ENCODE data around the gene XRCC1.
"Not testable (repeated sequence)": the region's sequence is repeated elsewhere in the genome, so short reads cannot be mapped to it uniquely, and the experiment has no call there.

The XRCC1 gene

DNA sequence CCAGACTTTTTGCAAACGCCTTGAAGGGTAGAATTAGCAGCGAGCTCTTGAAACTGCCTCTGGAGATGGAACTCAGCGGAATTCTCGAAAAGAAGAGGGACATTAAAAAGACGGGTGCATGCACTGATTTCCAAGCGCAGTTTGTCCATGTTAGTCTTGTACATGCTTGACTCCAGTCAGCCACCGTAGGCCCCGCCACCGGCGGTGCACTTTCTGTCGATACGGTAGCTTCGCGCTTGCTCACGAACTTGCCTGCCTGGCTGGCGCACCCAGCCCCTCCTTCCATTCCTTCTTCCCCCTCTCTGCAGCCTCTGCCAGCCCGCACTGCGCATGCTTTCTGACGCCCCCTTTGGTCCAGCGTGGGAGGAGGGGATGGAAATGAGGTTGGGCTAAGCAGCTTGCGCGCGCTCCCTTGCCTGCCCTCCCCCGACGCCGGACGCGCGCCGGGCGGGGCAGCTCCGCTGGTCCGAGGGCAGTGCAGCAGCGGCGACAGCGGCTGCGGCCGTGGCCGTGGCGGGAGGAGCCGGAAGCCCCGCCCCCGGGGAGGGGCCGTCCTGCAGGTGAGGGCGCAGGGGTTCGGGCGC, 42.3 kb downstream of the XRCC1 start, which contains the start of gene ZNF575:
Gene ZNF575, plus strand, starts transcription at position 227 of the 584 bp plus-strand sequence. CDS start 1,235 bp downstream, outside the sequence.
- intact Hi-C loops (cut with DNase I), result loop anchor here (10.0 kb wide), 1 partner anchor 62 kb away; the partner anchor contains the start of genes IRGQ and ZNF576

DNA sequence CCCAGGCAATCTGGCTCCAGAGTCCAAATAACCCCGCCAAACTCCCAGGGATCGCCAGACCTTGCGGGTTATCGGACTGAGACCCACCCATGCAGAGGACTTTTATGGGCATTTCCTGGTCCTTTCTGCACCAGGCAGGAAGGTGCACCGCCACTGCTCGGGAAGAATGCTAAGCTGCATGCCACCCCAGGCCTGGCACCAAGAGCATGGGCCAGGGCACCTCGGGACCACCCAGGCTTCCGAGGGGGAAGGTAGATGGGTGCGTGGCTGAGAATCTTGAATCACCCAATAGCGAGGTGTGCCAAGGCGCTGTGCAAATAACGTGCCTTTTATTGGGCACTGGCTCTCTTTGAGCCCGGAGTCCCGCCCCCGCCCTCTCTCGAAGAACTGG, 42.8 kb downstream of the XRCC1 start:
- intact Hi-C loops (cut with DNase I), result loop anchor here (10.0 kb wide), 1 partner anchor 62 kb away; the partner anchor contains the start of genes IRGQ and ZNF576
- DNase-seq, result peak in 26 of 42 donors; percentile 26 to 79 (median 56)

More for the DNA sequence above, 42.3 kb downstream of the XRCC1 start, which contains the start of gene ZNF575:
- DNase-seq, result peak; percentile 86 to 97 (median 94)

- peak in 20 of 42 donors; percentile 14 to 60 (median 29) for DNase-seq
- intact Hi-C loops (cut with DNase I), result no loop called here
Measured at GRCh38 chr19:43527860-43528622, 47.3 kb downstream of the XRCC1 start.

- intact Hi-C loops (cut with DNase I), result no loop called here
- peak; percentile 53 to 93 (median 87) for DNase-seq
Measured at GRCh38 chr19:43526884-43527859, 48.2 kb downstream of the XRCC1 start, which contains the start of gene ETHE1. ETHE1 (minus strand) TSS chr19:43527201; CDS start chr19:43527177, 24 bp downstream.

- DNase-seq, result peak in 21 of 42 donors; percentile 14 to 54 (median 38)
- intact Hi-C loops (cut with DNase I), result no loop called here
Measured at GRCh38 chr19:43525836-43526771, 49.2 kb downstream of the XRCC1 start.

DNA sequence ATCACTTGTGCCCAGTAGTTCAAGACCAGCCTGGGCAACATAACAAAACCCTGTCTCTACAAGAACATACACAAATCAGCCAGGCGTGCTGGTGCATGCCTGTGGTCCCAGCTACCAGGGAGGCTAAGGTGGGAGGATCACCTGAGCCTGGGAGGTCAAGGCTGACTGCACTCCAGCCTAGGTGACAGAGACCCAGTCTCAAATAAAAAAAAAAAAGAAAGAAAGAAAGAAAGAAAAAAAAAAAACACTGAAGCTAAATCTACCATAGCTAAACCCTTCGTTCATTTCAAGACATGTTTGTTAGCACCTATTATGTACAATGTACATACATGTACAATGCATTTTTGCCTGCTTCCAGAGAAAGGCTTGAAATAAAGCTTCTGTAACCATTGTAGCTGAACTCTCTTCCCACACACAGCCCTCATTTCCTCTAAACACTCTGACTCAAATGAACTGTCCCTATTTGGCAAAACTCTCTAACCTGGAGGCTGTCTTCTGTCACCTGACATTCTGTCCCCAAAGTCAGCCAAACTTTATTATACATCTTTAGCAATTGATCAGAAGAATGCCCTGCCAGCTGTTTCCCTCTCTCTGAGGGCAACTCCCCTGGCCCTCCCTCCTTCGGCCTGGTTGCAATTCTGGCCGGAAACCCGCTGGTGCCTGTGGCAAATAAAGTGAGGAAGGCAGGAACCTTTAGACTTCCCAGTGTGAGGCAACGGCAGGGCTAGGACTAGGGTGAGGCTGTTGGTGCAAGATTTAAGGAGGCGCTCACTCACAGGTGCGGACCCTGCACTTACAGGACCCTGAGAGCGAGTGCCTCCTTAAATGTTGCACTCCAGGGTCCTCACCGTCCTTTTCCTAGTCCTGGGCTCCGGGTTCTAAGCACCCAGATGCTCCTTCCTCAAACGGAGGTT, 50.1 kb downstream of the XRCC1 start:
- peak in 36 of 42 donors; percentile 14 to 81 (median 45) for DNase-seq
- intact Hi-C loops (cut with DNase I), result no loop called here

GRCh38 chr19:43523696-43524095, 51.6 kb downstream of the XRCC1 start:
- DNase-seq; intact Hi-C loops (cut with DNase I): not testable (repeated sequence)

GRCh38 chr19:43522929-43523328, 52.4 kb downstream of the XRCC1 start:
- intact Hi-C loops (cut with DNase I), result no loop called here
- no peak for DNase-seq

DNA sequence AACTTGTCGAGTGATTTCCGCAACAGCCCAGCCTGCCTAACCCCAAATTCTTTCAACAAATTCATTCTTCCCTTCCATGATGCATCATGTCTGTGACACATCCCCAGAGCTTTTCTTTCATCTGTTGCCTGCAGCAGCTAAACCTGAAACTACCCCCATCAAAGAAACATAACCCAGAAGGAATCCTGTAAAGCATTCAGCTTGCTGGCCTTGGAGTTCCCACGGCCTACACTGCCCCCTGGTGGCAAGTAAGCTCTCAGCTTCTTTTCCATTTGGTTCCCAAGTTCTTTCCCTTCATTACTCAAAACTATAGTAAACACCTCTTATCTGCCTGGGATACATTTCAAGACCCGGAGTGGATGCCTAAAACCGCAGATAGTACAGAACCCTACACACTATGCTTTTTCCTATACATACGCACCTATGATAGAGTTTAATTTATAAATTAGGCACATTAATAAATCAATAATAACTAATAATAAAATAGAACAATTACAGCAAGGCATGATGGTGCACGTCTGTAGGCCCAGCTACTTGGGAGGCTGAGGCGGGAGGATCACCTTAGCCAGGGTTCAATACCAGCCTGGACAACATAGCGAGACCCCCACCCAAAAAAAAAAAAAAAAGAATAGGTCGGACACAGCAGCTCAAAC, 55.8 kb downstream of the XRCC1 start:
- DNase-seq, result peak; percentile 48 to 94 (median 87)
- intact Hi-C loops (cut with DNase I), result loop anchor here (2.0 kb wide), 1 partner anchor 73 kb away; no protein-coding TSS in a partner anchor

DNA sequence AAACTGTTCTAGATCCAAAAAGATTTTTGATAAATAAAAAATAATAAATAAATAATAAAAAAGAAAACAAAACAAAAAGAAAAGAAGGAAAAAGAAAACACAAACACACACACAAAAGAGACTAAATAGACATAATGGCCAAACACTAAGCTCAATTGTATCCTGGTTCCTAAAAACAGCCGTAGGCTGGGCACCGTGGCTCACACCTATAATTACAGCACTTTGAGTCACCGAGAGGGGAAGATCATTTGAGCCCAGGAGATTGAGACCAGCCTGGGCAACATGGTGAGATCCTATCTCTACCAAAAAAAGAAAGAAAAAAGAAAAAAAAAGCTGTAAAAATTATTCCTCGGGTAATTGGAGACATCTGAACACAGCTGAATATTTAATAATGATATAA, 57.3 kb downstream of the XRCC1 start:
- intact Hi-C loops (cut with DNase I), result loop anchor here (2.0 kb wide), 1 partner anchor 71 kb away; no protein-coding TSS in a partner anchor
- no peak for DNase-seq

DNA sequence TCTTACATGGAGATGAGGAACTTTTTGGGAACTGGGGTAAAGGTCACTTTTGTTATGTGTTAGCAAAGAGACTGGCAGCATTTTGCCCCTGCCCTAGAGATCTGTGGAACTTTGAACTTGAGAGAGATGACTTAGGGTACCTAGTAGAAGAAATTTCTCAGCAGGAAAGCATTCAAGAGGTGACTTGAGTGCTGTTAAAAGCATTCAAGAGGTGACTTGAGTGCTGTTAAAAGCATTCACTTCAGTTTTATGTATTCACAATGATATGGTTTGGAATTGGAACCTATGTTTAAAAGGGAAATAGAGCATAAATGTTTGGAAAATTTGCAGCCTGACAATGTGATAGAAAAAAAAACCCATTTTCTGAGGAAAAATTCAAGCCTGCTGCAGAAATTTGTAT, 62.9 kb downstream of the XRCC1 start:
- DNase-seq; intact Hi-C loops (cut with DNase I): not testable (repeated sequence)

- no peak for DNase-seq
- intact Hi-C loops (cut with DNase I), result no loop called here
Measured at GRCh38 chr19:43511324-43511723, 64.0 kb downstream of the XRCC1 start.

DNA sequence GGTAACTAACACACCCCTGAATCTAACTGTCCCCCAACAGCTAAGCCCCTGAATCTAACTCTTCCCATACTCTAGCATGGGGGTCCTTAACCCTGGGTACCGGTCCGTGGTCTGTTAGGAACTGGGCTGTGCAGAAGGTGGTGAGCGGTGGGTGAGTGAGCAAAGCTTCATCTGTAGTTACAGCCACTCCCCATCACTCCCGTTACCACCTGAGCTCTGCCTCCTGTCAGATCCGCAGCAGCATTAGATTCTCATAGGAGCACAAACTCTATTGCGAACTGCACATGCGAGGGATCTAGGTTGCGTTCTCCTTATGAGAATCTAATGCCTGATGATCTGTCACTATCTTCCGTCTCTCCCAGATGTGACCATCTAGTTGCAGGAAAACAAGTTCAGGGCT, 64.6 kb downstream of the XRCC1 start:
- intact Hi-C loops (cut with DNase I), result no loop called here
- DNase-seq, result no peak

- intact Hi-C loops (cut with DNase I), result no loop called here
- DNase-seq, result no peak
Measured at GRCh38 chr19:43507880-43508279, 67.4 kb downstream of the XRCC1 start.

DNA sequence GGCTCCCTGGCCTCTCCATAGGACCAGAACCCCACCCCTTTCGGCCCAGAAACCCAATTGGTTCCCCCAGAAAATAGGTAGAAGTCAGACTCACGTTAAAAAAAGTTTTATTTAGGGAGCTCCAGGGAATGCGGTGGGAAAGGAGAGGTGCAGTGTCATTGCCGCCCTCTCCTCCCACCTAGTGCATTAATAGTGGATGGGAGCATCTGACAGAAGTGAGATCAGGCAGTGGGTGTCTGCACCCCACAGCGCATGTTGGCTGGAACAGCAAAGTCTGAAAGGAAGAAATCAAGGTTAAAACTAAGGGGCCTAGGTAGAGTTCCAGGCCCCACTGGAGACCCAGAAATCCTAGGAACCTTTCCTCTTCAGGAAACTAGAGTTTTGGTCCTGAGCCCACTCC, 68.7 kb downstream of the XRCC1 start:
- DNase-seq, result peak in 41 of 42 donors; percentile 33 to 92 (median 68)
- intact Hi-C loops (cut with DNase I), result no loop called here

DNA sequence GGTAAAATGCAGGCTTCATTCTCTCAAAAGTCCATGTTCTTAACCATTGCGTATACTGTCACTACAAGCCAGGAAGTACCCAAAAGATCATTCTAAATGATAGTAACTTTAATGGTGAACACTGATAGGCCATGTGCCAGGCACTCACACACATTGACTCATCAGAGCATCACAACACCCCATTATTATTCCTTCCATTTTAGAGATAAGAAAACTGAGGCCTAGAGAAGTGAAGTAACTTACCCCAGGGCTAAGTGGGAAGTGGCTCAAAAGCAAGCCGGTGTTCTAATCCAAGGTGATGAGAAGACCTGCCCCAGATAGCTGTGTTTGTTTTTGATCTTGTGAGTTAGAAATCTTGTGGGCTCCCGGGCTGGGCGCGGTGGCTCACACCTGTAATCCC, 69.4 kb downstream of the XRCC1 start:
- DNase-seq, result no peak
- intact Hi-C loops (cut with DNase I), result no loop called here

Data from head of caudate nucleus (tissue), 42 donors.